ENCODE results near the gene TMEM174. TPM values are rescaled to one million over a fixed set of nuclear protein-coding genes. Genes with fewer than 3 reads are reported as not detected.

TMEM174 gene
- total RNA-seq, 2 experiments from 2014 or later = 0.25 TPM; not detected in 1

GRCh38 chr5:73183000-73183399 is 10.0 kb downstream of the TMEM174 start:
- intact Hi-C loops (cut with micrococcal nuclease; ENCODE audit: unreplicated experiment) = no loop called here
- CTCF ChIA-PET (ENCODE audit: unreplicated experiment) = interaction anchor here (1.0 kb wide), 1 partner anchor 12 kb away, joined by 3 read pairs; no protein-coding TSS in a partner anchor
- no peak overlapping the region for H3K4me3 ChIP-seq (ENCODE audit: low read depth, low read length, poor library complexity, severe bottlenecking)

GRCh38 chr5:73183481-73183891 is 10.5 kb downstream of the TMEM174 start:
- Histone ChIP-seq H3K4me3 (ENCODE audit: low read depth, low read length, poor library complexity, severe bottlenecking) (no peak overlapping the region), H3K4me1 (ENCODE audit: insufficient read depth, low read length, poor library complexity, severe bottlenecking) (peaks cover 7% of the 10 kb centered on the region), H3K79me2 (ENCODE audit: insufficient read depth, low read depth, low read length) (no peaks in the 10 kb centered on the region), H3K9me2 (ENCODE audit: insufficient read depth, low read length) (no peaks in the 10 kb centered on the region), H3K4me2 (ENCODE audit: low read length) (no peak overlapping the region), H2AFZ (ENCODE audit: low read length) (no peak overlapping the region), H3K36me3 (ENCODE audit: insufficient read depth, low read length) (no peaks in the 10 kb centered on the region), H4K20me1 (ENCODE audit: insufficient read depth, low read length) (no peaks in the 10 kb centered on the region), H3K9me3 (ENCODE audit: low read length) (0 out of 2 replicates have a peak, but pooled peaks cover 3% of the 10 kb centered on the region), H3K27ac (ENCODE audit: low read depth, low read length, poor library complexity, severe bottlenecking) (no peak overlapping the region)
- CTCF ChIA-PET (ENCODE audit: unreplicated experiment) = no interaction called here
- DNase-seq (ENCODE audit: low spot score) = no peak
- BruUV-seq (replicated peaks) = no TSS peak
- intact Hi-C loops (cut with micrococcal nuclease; ENCODE audit: unreplicated experiment) = no loop called here
- no peak for TF ChIP-seq CTCF (conservative IDR thresholded peaks at IDR 0.05; ENCODE audit: low read length)
- no peak for TF ChIP-seq EZH2phosphoT487 (IDR thresholded peaks at IDR 0.05; ENCODE audit: borderline replicate concordance, low read depth, low read length)
- POLR2A ChIA-PET = no interaction called here

More at GRCh38 chr5:73183000-73183399, 10.0 kb downstream of the TMEM174 start:
- no peak for TF ChIP-seq EZH2phosphoT487 (IDR thresholded peaks at IDR 0.05; ENCODE audit: borderline replicate concordance, low read depth, low read length)
- TF ChIP-seq CTCF (conservative IDR thresholded peaks at IDR 0.05; ENCODE audit: low read length) = no peak
- Histone ChIP-seq H3K9me2 (ENCODE audit: insufficient read depth, low read length) (no peaks in the 10 kb centered on the region), H3K9me3 (ENCODE audit: low read length) (0 out of 2 replicates have a peak, but pooled peaks cover 3% of the 10 kb centered on the region), H3K4me1 (ENCODE audit: insufficient read depth, low read length, poor library complexity, severe bottlenecking) (peaks cover 7% of the 10 kb centered on the region), H4K20me1 (ENCODE audit: insufficient read depth, low read length) (no peaks in the 10 kb centered on the region), H3K36me3 (ENCODE audit: insufficient read depth, low read length) (no peaks in the 10 kb centered on the region), H2AFZ (ENCODE audit: low read length) (no peak overlapping the region), H3K4me2 (ENCODE audit: low read length) (no peak overlapping the region), H3K79me2 (ENCODE audit: insufficient read depth, low read depth, low read length) (no peaks in the 10 kb centered on the region), H3K27ac (ENCODE audit: low read depth, low read length, poor library complexity, severe bottlenecking) (no peak overlapping the region)
- POLR2A ChIA-PET = no interaction called here
- no peak for DNase-seq (ENCODE audit: low spot score)
- no TSS peak for BruUV-seq (replicated peaks)

GRCh38 chr5:73186976-73187375 is 14.0 kb downstream of the TMEM174 start:
- BruUV-seq (replicated peaks) = no TSS peak
- no peak for TF ChIP-seq CTCF (conservative IDR thresholded peaks at IDR 0.05; ENCODE audit: low read length)
- TF ChIP-seq EZH2phosphoT487 (IDR thresholded peaks at IDR 0.05; ENCODE audit: borderline replicate concordance, low read depth, low read length) = no peak
- ChIA-PET POLR2A (no interaction called here), CTCF (ENCODE audit: unreplicated experiment) (no interaction called here)
- H3K27ac ChIP-seq (ENCODE audit: low read depth, low read length, poor library complexity, severe bottlenecking) = no peak overlapping the region
- H2AFZ ChIP-seq (ENCODE audit: low read length) = no peak overlapping the region
- no peaks in the 10 kb centered on the region for H3K4me1 ChIP-seq (ENCODE audit: insufficient read depth, low read length, poor library complexity, severe bottlenecking)
- H3K36me3 ChIP-seq (ENCODE audit: insufficient read depth, low read length) = no peaks in the 10 kb centered on the region
- no peaks in the 10 kb centered on the region for H3K79me2 ChIP-seq (ENCODE audit: insufficient read depth, low read depth, low read length)
- no peaks in the 10 kb centered on the region for H3K9me2 ChIP-seq (ENCODE audit: insufficient read depth, low read length)
- DNase-seq (ENCODE audit: low spot score) = no peak
- H4K20me1 ChIP-seq (ENCODE audit: insufficient read depth, low read length) = no peaks in the 10 kb centered on the region
- H3K4me2 ChIP-seq (ENCODE audit: low read length) = no peak overlapping the region
- intact Hi-C loops (cut with micrococcal nuclease; ENCODE audit: unreplicated experiment) = no loop called here
- H3K9me3 ChIP-seq (ENCODE audit: low read length) = no peaks in the 10 kb centered on the region
- H3K4me3 ChIP-seq (ENCODE audit: low read depth, low read length, poor library complexity, severe bottlenecking) = no peak overlapping the region

Measured in OCI-LY7 (cell line).